Transverse colon (tissue), 4 donors: Measurements from ENCODE around the gene DPYSL5. TPM values are rescaled to one million over a fixed set of nuclear protein-coding genes. Genes with fewer than 3 reads are reported as not detected.

ENCODE experiments used
- DNase-seq: peaks from one replicate; pipeline ENCODE4 v3.0.0-alpha.2; 2019
- H3K27ac ChIP-seq, 4 donors: fragments of 200-600 bp; sonication (generic); 2 replicates each; pipeline ENCODE4 v1.5.1; 2016 to 2018; ENCODE audit warnings: inconsistent platforms in 4 of 4
- H3K27me3 ChIP-seq: fragments of 200-600 bp; sonication (generic); 2 replicates; pipeline ENCODE4 v1.5.1; 2017; ENCODE audit warnings: inconsistent platforms
- H3K36me3 ChIP-seq, 4 donors: fragments of 200-600 bp; sonication (generic); 2 replicates each; pipeline ENCODE4 v1.5.1; 2017 to 2019; ENCODE audit warnings: inconsistent platforms in 4 of 4
- H3K4me1 ChIP-seq, 4 donors: fragments of 200-600 bp; sonication (generic); 2 replicates each; pipeline ENCODE4 v1.5.1; 2017 to 2020; ENCODE audit warnings: inconsistent platforms in 4 of 4
- H3K4me3 ChIP-seq, 4 donors: fragments of 200-600 bp; sonication (generic); 1 replicate in 1 of 4; 2 replicates in 3 of 4; pipeline versions ENCODE4 v1.5.1 to v1.6.1; 2017 to 2019; ENCODE audit warnings: inconsistent platforms in 4 of 4
- H3K9me3 ChIP-seq, 2 donors: fragments of 200-600 bp; sonication (generic); 2 replicates each; pipeline ENCODE4 v1.5.1; 2017 to 2019; ENCODE audit warnings: inconsistent platforms in 2 of 2
- CTCF ChIP-seq, 5 experiments: fragments of 200-600 bp in 3 of 5; fragments of 450-650 bp in 2 of 5; sonication (generic) in 3 of 5; IDR thresholded peaks; 1 replicate in 2 of 5; 2 replicates in 3 of 5; pipeline ENCODE4 v1.5.1; 2016 to 2017; ENCODE audit warnings: antibody characterized with exemption in 5 of 5, inconsistent platforms in 3 of 5, mild to moderate bottlenecking in 2 of 5, moderate library complexity in 1 of 5
- EP300 ChIP-seq: sonication (generic); formaldehyde crosslinking; IDR thresholded peaks from one replicate; pipeline ENCODE4 v1.6.1; 2017; ENCODE audit warnings: antibody characterized with exemption, low read depth
- POLR2A ChIP-seq: fragments of 450-650 bp; IDR thresholded peaks from one replicate; pipeline ENCODE4 v1.6.1; 2016; ENCODE audit warnings: antibody characterized with exemption, mild to moderate bottlenecking, moderate library complexity
- POLR2AphosphoS5 ChIP-seq, 3 donors: sonication (generic); formaldehyde crosslinking; IDR thresholded peaks; one replicate each; pipeline ENCODE4 v1.6.1; 2016; ENCODE audit warnings: antibody characterized with exemption in 3 of 3
- WGBS, 2 donors: methylation state at CpG; one replicate each; pipeline ENCODE4 v1.1.5; 2018; ENCODE audit warnings: low coverage in 1 of 2; 5-methylcytosine and 5-hydroxymethylcytosine counted together
- in situ Hi-C, 4 donors: fragments of 200-750 bp; cut with MboI; loops; one replicate each; pipeline versions ENCODE4 v1.15.0 to v1.15.1; 2017; ENCODE audit warnings: low sequenced_read_pairs in 3 of 4, low pct_ligation_motif_present in 1 of 4, low pct_unique_long_range_greater_than_20kb in 1 of 4
- intact Hi-C: fragments of 100-400 bp; cut with DNase I; formaldehyde crosslinking; loops from one replicate; pipeline ENCODE4 v1.15.1; 2023; ENCODE audit warnings: low total_unique reads
- total RNA-seq, 4 donors: library from RNA; depleted of rRNA; stranded (reverse); fragments of >200 nt; gene quantifications; one replicate each; pipeline ENCODE4 v1.1.0, GENCODE V29; 2016

DPYSL5 gene
- total RNA-seq, 4 donors from 2014 or later, result 0.32 TPM; not detected in 3

DNA sequence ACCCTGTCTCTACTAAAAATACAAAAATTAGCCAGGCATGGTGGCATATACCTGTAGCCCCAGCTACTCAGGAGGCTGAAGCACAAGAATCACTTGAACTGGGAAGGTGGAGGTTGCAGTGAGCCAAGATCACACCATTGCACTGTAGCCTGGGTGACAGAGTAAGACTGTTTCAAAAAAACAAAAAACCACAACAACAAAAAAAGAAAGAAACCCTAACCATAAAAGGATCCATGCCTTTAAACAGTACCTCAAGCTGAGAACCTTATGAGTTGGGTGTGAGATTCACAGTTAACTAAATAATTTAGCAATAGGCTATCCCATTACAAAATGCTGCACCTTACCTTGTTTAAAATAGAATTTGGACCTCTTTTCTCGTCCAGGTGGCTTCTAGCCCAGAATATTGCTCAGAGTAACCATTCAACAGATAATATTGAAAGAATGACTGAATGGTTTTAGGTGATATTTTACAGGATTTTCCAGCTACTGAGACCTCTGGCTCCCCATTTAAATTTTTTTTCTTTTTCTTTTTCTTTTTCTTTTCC lies 6.4 kb downstream of the DPYSL5 start:
- no peak overlapping the region for H3K27ac ChIP-seq
- no peak for DNase-seq
- H3K9me3 ChIP-seq, result no peaks in the 10 kb centered on the region
- no peak overlapping the region for H3K4me3 ChIP-seq
- intact Hi-C loops (no loop called here), in situ Hi-C loops (no loop called here)
- H3K4me1 ChIP-seq, result peaks cover 4 to 6% (median 6%) of the 10 kb centered on the region in 4 donors
- peaks cover 95% of the 10 kb centered on the region for H3K27me3 ChIP-seq
- 40 to 50% methylated on average over 1 of the region's 1 CpG for whole genome bisulfite sequencing, 2 donors
- no peaks in the 10 kb centered on the region for H3K36me3 ChIP-seq
- TF ChIP-seq CTCF (IDR thresholded peaks at IDR 0.05) (no peak), POLR2A (no peak), POLR2AphosphoS5 (IDR thresholded peaks at IDR 0.05) (no peak), EP300 (no peak)

GRCh38 chr2:26855466-26855865 lies 7.5 kb downstream of the DPYSL5 start:
- Histone ChIP-seq H3K36me3 (no peaks in the 10 kb centered on the region), H3K4me1 (no peaks in the 10 kb centered on the region), H3K27me3 (peaks cover 90% of the 10 kb centered on the region), H3K4me3 (no peak overlapping the region), H3K9me3 (no peaks in the 10 kb centered on the region), H3K27ac (no peak overlapping the region)
- WGBS, 2 donors, result 81 to 86% methylated on average over 4 to 7 of the region's 7 CpGs
- no peak for DNase-seq
- in situ Hi-C loops (no loop called here), intact Hi-C loops (no loop called here)
- TF ChIP-seq POLR2A (no peak), EP300 (no peak), POLR2AphosphoS5 (IDR thresholded peaks at IDR 0.05) (no peak), CTCF (IDR thresholded peaks at IDR 0.05) (no peak)

DNA sequence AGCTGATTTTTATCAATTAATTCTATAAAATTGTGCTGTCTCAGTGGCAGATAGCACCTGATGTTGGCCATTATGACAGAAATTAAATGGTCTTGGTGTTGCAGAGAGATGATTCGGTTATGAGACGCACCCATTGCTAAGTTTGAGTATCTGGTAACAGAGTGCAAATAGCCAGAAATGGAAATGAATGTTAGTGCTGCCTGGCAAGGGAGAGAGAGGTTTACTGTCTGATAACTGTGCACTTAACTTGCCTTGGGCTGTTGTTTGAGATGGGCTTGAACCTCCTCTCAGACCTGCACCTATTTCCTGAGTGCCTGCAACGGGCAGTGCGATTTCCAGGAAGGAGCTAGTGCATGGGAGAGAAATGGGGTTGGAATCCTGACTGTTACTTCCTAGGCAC lies 11.7 kb downstream of the DPYSL5 start:
- intact Hi-C loops, result no loop called here
- H3K36me3 ChIP-seq, result no peaks in the 10 kb centered on the region
- no peak for DNase-seq
- H3K9me3 ChIP-seq, result no peaks in the 10 kb centered on the region
- in situ Hi-C loops, result no loop called here
- TF ChIP-seq POLR2AphosphoS5 (IDR thresholded peaks at IDR 0.05), result no peak
- TF ChIP-seq EP300, result no peak
- no peak for TF ChIP-seq CTCF (IDR thresholded peaks at IDR 0.05)
- no peak for TF ChIP-seq POLR2A
- H3K27ac ChIP-seq, result no peak overlapping the region
- no peaks in the 10 kb centered on the region for H3K4me1 ChIP-seq
- WGBS, 2 donors, result 85 to 88% methylated on average over 4 of the region's 4 CpGs
- H3K4me3 ChIP-seq, result no peak overlapping the region
- peaks cover 57% of the 10 kb centered on the region for H3K27me3 ChIP-seq

GRCh38 chr2:26860211-26860850 lies 12.4 kb downstream of the DPYSL5 start:
- Histone ChIP-seq H3K4me3 (no peak overlapping the region), H3K36me3 (no peaks in the 10 kb centered on the region), H3K4me1 (no peaks in the 10 kb centered on the region), H3K9me3 (no peaks in the 10 kb centered on the region), H3K27ac (no peak overlapping the region), H3K27me3 (peaks cover 50% of the 10 kb centered on the region)
- intact Hi-C loops, result no loop called here
- DNase-seq, result no peak
- WGBS, 2 donors, result 58 to 77% methylated on average over 3 of the region's 3 CpGs
- TF ChIP-seq EP300 (no peak), CTCF (IDR thresholded peaks at IDR 0.05) (no peak), POLR2A (no peak), POLR2AphosphoS5 (IDR thresholded peaks at IDR 0.05) (no peak)
- in situ Hi-C loops, result no loop called here
